HCT116 (cell line): ENCODE data around the gene KCNJ10. TPM values are rescaled to one million over a fixed set of nuclear protein-coding genes. Genes with fewer than 3 reads are reported as not detected.

Experiments used
- ATAC-seq: fragments of 200-7000 bp; cut with Tn5 transposase; 2 replicates; pipeline ENCODE4 v1.9.1; 2020; ENCODE audit warnings: mild to moderate bottlenecking, moderate library complexity
- BruUV-seq: library from RNA; stranded (reverse); fragments of 400-500 nt; replicated peaks from 2 replicates; lab custom pipeline; 2021; lab: Mats Ljungman, UMichigan
- CTCF ChIA-PET: fragments of 300-600 bp; sonication (Branson Sonifier 250); formaldehyde crosslinking; loops from one replicate; lab custom pipeline; 2021; ENCODE audit warnings: antibody characterized with exemption; lab: Charles Lee
- POLR2A ChIA-PET: fragments of 300-600, 350-600 bp; sonication (Branson Sonifier 250); formaldehyde crosslinking; loops from one replicate; lab custom pipeline; 2021; ENCODE audit warnings: antibody characterized with exemption; lab: Charles Lee
- RAD21 ChIA-PET, 2 experiments: fragments of 300-600 bp; sonication (Branson Sonifier 250); formaldehyde crosslinking; loops; one replicate each; lab custom pipeline; 2023; ENCODE audit warnings: low total read pairs in 2 of 2; ENCODE audit not compliant: uncharacterized antibody in 2 of 2, unreplicated experiment in 2 of 2, low non-redundant PET in 1 of 2; lab: Charles Lee
- DNase-seq: peaks from one replicate; pipeline ENCODE4 v3.0.0-alpha.2; 2010; ENCODE audit warnings: low read depth, low spot score
- H2AFZ ChIP-seq: fragments of 200-600 bp; shearing (Covaris generic), sonication (generic); 2 replicates; pipeline ENCODE4 v1.6.1; 2017; ENCODE audit warnings: low read depth, mixed run types, mixed read lengths, antibody characterized with exemption, low read length; ENCODE audit not compliant: poor library complexity, severe bottlenecking
- H3K27ac ChIP-seq: 2 replicates; pipeline ENCODE4 v1.5.1; 2012; ENCODE audit warnings: low read depth, low read length
- H3K27me3 ChIP-seq: fragments of 200-600 bp; sonication (generic); 2 replicates; pipeline ENCODE4 v1.6.1; 2016; ENCODE audit warnings: mixed run types, low read length, mixed read lengths; ENCODE audit not compliant: insufficient read depth
- H3K36me3 ChIP-seq, 2 experiments: fragments of 200-500 bp in 1 of 2; fragments of 200-600 bp in 1 of 2; sonication (Bioruptor generic) in 1 of 2; sonication (generic) in 1 of 2; 2 replicates each; pipeline versions ENCODE4 v1.5.1 to v1.6.1; 2014 to 2016; ENCODE audit warnings: low read length in 2 of 2, inconsistent platforms in 1 of 2, mixed read lengths in 1 of 2, mixed run types in 1 of 2; ENCODE audit not compliant: insufficient read depth in 2 of 2, control insufficient read depth in 1 of 2
- H3K4me1 ChIP-seq, 2 experiments: fragments of 200-600 bp in 1 of 2; sonication (generic) in 1 of 2; 2 replicates each; pipeline versions ENCODE4 v1.5.1 to v1.6.1; 2012 to 2017; ENCODE audit warnings: low read length in 2 of 2, inconsistent platforms in 1 of 2, mild to moderate bottlenecking in 1 of 2, mixed read lengths in 1 of 2, mixed run types in 1 of 2, moderate library complexity in 1 of 2; ENCODE audit not compliant: insufficient read depth in 2 of 2, control insufficient read depth in 1 of 2
- H3K4me2 ChIP-seq: fragments of 200-600 bp; sonication (generic); 2 replicates; pipeline ENCODE4 v1.6.1; 2017; ENCODE audit warnings: mixed run types, low read length, mixed read lengths
- H3K4me3 ChIP-seq, 2 experiments: fragments of 200-600 bp in 1 of 2; sonication (generic) in 1 of 2; replicated peaks in 1 of 2; 2 replicates each; pipeline ENCODE4 v1.5.1; 2011 to 2016; ENCODE audit warnings: low read length in 2 of 2, control low read depth in 1 of 2, low read depth in 1 of 2, mild to moderate bottlenecking in 1 of 2, mixed read lengths in 1 of 2, mixed run types in 1 of 2
- H3K79me2 ChIP-seq: fragments of 200-600 bp; sonication (generic); 2 replicates; pipeline ENCODE4 v1.6.1; 2017; ENCODE audit warnings: mild to moderate bottlenecking, mixed run types, low read length, moderate library complexity, mixed read lengths; ENCODE audit not compliant: insufficient read depth
- H3K9ac ChIP-seq: fragments of 200-600 bp; sonication (generic); 2 replicates; pipeline ENCODE4 v1.6.1; 2016; ENCODE audit warnings: low read length, mixed read lengths
- H3K9me2 ChIP-seq: fragments of 200-600 bp; sonication (generic), shearing (Covaris generic); 2 replicates; pipeline ENCODE4 v1.6.1; 2017; ENCODE audit warnings: mixed run types, mild to moderate bottlenecking, moderate library complexity; ENCODE audit not compliant: insufficient read depth
- H3K9me3 ChIP-seq, 2 experiments: fragments of 200-500 bp in 1 of 2; fragments of 200-600 bp in 1 of 2; sonication (Bioruptor generic) in 1 of 2; sonication (generic) in 1 of 2; 2 replicates each; pipeline ENCODE4 v1.6.1; 2014 to 2017; ENCODE audit warnings: low read length in 2 of 2, mixed read lengths in 2 of 2, inconsistent platforms in 1 of 2, low read depth in 1 of 2, mild to moderate bottlenecking in 1 of 2, mixed run types in 1 of 2, moderate library complexity in 1 of 2; ENCODE audit not compliant: control insufficient read depth in 1 of 2, insufficient read depth in 1 of 2
- H4K20me1 ChIP-seq: fragments of 200-600 bp; sonication (generic), shearing (Covaris generic); 2 replicates; pipeline ENCODE4 v1.6.1; 2017; ENCODE audit warnings: mixed run types, mild to moderate bottlenecking, moderate library complexity; ENCODE audit not compliant: insufficient read depth
- CBX3 ChIP-seq: IDR thresholded peaks from 2 replicates; pipeline ENCODE4 v1.6.1; 2012; ENCODE audit warnings: low read depth
- ELF1 ChIP-seq: IDR thresholded peaks from 2 replicates; pipeline ENCODE4 v1.6.1; 2012; ENCODE audit warnings: low read depth, borderline replicate concordance
- EZH2 ChIP-seq: fragments of 200-600 bp; sonication (generic); IDR thresholded peaks from 2 replicates; pipeline ENCODE4 v1.6.1; 2017; ENCODE audit warnings: antibody characterized with exemption, mixed run types
- EZH2phosphoT487 ChIP-seq: fragments of 200-600 bp; IDR thresholded peaks from 2 replicates; pipeline ENCODE4 v1.6.1; 2018; ENCODE audit warnings: antibody characterized with exemption, borderline replicate concordance
- FOSL1 ChIP-seq: IDR thresholded peaks from 2 replicates; pipeline ENCODE4 v1.6.1; 2012; ENCODE audit warnings: low read depth
- JUND ChIP-seq: IDR thresholded peaks from 2 replicates; pipeline ENCODE4 v1.6.1; 2012
- MAX ChIP-seq: IDR thresholded peaks from 2 replicates; pipeline ENCODE4 v1.6.1; 2012
- POLR2A ChIP-seq: IDR thresholded peaks from 2 replicates; pipeline ENCODE4 v1.7.0; 2011; ENCODE audit warnings: borderline replicate concordance; ENCODE audit not compliant: insufficient read depth, insufficient read length; ENCODE audit errors: extremely low read depth
- POLR2AphosphoS5 ChIP-seq: IDR thresholded peaks from 2 replicates; pipeline ENCODE4 v1.6.1; 2011; ENCODE audit warnings: mild to moderate bottlenecking, low read depth, low read length, moderate library complexity
- RAD21 ChIP-seq: IDR thresholded peaks from 2 replicates; pipeline ENCODE4 v1.6.1; 2012; ENCODE audit warnings: low read depth, mild to moderate bottlenecking
- SIN3A ChIP-seq: IDR thresholded peaks from 2 replicates; pipeline ENCODE4 v1.6.1; 2012; ENCODE audit warnings: low read depth
- SP1 ChIP-seq: IDR thresholded peaks from 2 replicates; pipeline ENCODE4 v1.6.1; 2012; ENCODE audit warnings: low read depth
- TCF7L2 ChIP-seq: IDR thresholded peaks from 2 replicates; pipeline ENCODE4 v1.7.0; 2011; ENCODE audit warnings: borderline replicate concordance, inconsistent platforms; ENCODE audit not compliant: insufficient read depth, insufficient read length; ENCODE audit errors: extremely low read depth
- YY1 ChIP-seq: IDR thresholded peaks from 2 replicates; pipeline ENCODE4 v1.6.1; 2011; ENCODE audit warnings: low read length, low read depth, moderate library complexity, mild to moderate bottlenecking; ENCODE audit not compliant: insufficient replicate concordance; ENCODE audit errors: extremely low read depth
- ZNF274 ChIP-seq: fragments of 200-500 bp; sonication (Bioruptor generic); IDR thresholded peaks from 2 replicates; pipeline ENCODE4 v1.6.1; 2014; ENCODE audit warnings: mild to moderate bottlenecking, low read depth, low read length, inconsistent platforms
- intact Hi-C: fragments of 100-400 bp; cut with micrococcal nuclease; formaldehyde crosslinking; loops from 2 replicates; pipeline ENCODE4 v1.10.0; 2022
- total RNA-seq: library from RNA; stranded (reverse); gene quantifications from one replicate; pipeline ENCODE4 v1.2.1, GENCODE V29; 2021; ENCODE audit not compliant: unreplicated experiment
- TF ChIP-seq, protein P1 (sequence below): IDR thresholded peaks from 2 replicates; pipeline ENCODE4 v1.6.1; 2011; ENCODE audit warnings: mild to moderate bottlenecking, low read length, moderate library complexity; ENCODE audit not compliant: insufficient replicate concordance; ENCODE audit errors: extremely low read depth

KCNJ10 gene
- total RNA-seq, 1 experiment from 2014 or later, result 0.57 TPM

GRCh38 chr1:160063176-160063575, 6.8 kb downstream of the KCNJ10 start:
- no peaks in the 10 kb centered on the region for H3K9me2 ChIP-seq
- intact Hi-C loops, result no loop called here
- no peaks in the 10 kb centered on the region for H4K20me1 ChIP-seq
- ChIA-PET CTCF (interaction anchor here (1.9 kb wide), 1 partner anchor 15 kb away, joined by 10 read pairs; no protein-coding TSS in a partner anchor), RAD21 (no interaction called here), POLR2A (no interaction called here)
- BruUV-seq, result no TSS peak
- H3K4me2 ChIP-seq, result no peak overlapping the region
- H3K4me1 ChIP-seq, result peaks cover 0 to 8% of the 10 kb centered on the region in 2 experiments; a peak in 2 of 4 replicates
- no peaks in the 10 kb centered on the region for H3K9me3 ChIP-seq
- no peak overlapping the region for H3K9ac ChIP-seq
- H3K27ac ChIP-seq, result no peak overlapping the region
- no peak overlapping the region for H2AFZ ChIP-seq
- no peaks in the 10 kb centered on the region for H3K36me3 ChIP-seq
- no peaks in the 10 kb centered on the region for H3K79me2 ChIP-seq
- H3K4me3 ChIP-seq, result no peak overlapping the region
- TF ChIP-seq EZH2 (no peak), ZNF274 (no peak), POLR2AphosphoS5 (no peak), TCF7L2 (no peak), JUND (no peak), SIN3A (no peak)
- H3K27me3 ChIP-seq, result no peaks in the 10 kb centered on the region
- DNase-seq (no peak), ATAC-seq (no peak)

DNA sequence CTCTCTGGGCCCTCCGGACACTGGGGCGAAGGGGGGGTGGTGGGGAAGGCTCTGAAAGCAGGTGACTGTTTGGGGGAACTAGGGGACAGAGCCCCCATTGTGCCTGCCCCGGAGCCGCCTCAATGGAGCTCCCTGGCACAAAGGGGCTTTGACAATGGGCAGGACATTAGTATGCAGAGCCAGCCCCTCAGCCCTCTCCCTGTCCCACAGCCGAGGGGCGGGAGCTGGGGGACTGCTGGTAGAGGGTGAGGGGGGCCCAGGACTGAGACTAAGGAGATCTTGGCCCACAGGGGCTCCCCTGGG, 7.8 kb downstream of the KCNJ10 start:
- ChIA-PET RAD21 (no interaction called here), POLR2A (no interaction called here), CTCF (interaction anchor here (1.9 to 2.2 kb wide), 2 partner anchors 16 kb away, joined by 7 to 10 read pairs; no protein-coding TSS in a partner anchor)
- H2AFZ ChIP-seq, result no peak overlapping the region
- DNase-seq (no peak), ATAC-seq (no peak)
- no peaks in the 10 kb centered on the region for H3K9me3 ChIP-seq
- no TSS peak for BruUV-seq
- H3K9ac ChIP-seq, result no peak overlapping the region
- intact Hi-C loops, result no loop called here
- H3K4me3 ChIP-seq, result no peak overlapping the region
- H3K36me3 ChIP-seq, result no peaks in the 10 kb centered on the region
- no peak overlapping the region for H3K27ac ChIP-seq
- H3K4me2 ChIP-seq, result no peak overlapping the region
- H3K27me3 ChIP-seq, result no peaks in the 10 kb centered on the region
- no peaks in the 10 kb centered on the region for H3K9me2 ChIP-seq
- peaks cover 0 to 5% of the 10 kb centered on the region in 2 experiments; a peak in 2 of 4 replicates for H3K4me1 ChIP-seq
- H3K79me2 ChIP-seq, result no peaks in the 10 kb centered on the region
- no peaks in the 10 kb centered on the region for H4K20me1 ChIP-seq
- TF ChIP-seq SP1 (no peak), RAD21 (no peak), POLR2AphosphoS5 (no peak), MAX (no peak), YY1 (no peak), TCF7L2 (no peak), ZNF274 (no peak), EZH2phosphoT487 (no peak), FOSL1 (no peak), CBX3 (no peak), JUND (no peak), SIN3A (no peak), ELF1 (no peak), POLR2A (no peak)
- TF ChIP-seq, protein P1, sequence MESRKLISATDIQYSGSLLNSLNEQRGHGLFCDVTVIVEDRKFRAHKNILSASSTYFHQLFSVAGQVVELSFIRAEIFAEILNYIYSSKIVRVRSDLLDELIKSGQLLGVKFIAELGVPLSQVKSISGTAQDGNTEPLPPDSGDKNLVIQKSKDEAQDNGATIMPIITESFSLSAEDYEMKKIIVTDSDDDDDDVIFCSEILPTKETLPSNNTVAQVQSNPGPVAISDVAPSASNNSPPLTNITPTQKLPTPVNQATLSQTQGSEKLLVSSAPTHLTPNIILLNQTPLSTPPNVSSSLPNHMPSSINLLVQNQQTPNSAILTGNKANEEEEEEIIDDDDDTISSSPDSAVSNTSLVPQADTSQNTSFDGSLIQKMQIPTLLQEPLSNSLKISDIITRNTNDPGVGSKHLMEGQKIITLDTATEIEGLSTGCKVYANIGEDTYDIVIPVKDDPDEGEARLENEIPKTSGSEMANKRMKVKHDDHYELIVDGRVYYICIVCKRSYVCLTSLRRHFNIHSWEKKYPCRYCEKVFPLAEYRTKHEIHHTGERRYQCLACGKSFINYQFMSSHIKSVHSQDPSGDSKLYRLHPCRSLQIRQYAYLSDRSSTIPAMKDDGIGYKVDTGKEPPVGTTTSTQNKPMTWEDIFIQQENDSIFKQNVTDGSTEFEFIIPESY, result no peak
